GM21528 (cell line): ENCODE results near the gene MAP1A.

Source experiments
- ATAC-seq: cut with Tn5 transposase; IDR thresholded peaks from one replicate; pipeline ENCODE4 v1.9.1; 2021; ENCODE audit warnings: mild to moderate bottlenecking, moderate library complexity; ENCODE audit not compliant: unreplicated experiment, low FRiP score

MAP1A gene

DNA sequence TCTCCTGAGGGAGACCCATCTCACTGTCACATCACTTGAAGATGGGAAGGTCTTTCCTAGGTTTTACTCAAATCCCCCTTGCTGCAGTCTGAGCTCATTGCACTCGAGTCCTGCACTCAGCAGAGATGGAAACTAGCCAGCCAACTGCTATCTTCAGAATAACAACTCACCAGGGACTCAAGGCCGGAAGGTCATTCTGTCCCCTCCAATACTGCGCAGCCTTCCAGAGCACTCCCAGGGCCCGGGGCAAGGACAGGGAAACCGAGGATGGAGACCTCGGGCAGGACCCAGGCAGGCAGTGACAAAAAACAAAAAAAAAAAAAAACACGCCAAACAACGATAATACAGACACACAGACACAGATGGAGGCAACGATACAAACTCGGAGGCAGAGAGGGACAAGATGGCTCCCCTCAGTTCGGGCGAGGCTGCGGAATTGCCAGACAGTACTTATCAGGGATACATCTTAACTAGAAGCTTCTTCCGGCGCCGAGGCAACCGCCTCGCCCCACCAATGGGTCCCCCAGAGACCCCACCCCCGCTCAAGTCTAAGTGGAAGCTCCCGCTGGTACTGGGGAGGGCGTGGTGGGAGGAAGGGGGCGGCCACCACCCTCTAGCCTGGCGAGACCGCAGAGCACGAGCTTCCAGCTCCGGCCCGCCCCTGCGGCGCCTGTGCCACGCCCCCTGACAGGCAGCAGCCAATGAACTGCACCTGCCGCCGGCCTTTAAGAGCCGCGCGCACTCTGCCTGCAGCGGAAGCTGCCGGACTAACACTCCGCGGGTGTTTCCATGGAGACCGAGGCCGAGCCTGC lies 7.0 kb upstream of the MAP1A start:
- ATAC-seq = peak; percentile 97

DNA sequence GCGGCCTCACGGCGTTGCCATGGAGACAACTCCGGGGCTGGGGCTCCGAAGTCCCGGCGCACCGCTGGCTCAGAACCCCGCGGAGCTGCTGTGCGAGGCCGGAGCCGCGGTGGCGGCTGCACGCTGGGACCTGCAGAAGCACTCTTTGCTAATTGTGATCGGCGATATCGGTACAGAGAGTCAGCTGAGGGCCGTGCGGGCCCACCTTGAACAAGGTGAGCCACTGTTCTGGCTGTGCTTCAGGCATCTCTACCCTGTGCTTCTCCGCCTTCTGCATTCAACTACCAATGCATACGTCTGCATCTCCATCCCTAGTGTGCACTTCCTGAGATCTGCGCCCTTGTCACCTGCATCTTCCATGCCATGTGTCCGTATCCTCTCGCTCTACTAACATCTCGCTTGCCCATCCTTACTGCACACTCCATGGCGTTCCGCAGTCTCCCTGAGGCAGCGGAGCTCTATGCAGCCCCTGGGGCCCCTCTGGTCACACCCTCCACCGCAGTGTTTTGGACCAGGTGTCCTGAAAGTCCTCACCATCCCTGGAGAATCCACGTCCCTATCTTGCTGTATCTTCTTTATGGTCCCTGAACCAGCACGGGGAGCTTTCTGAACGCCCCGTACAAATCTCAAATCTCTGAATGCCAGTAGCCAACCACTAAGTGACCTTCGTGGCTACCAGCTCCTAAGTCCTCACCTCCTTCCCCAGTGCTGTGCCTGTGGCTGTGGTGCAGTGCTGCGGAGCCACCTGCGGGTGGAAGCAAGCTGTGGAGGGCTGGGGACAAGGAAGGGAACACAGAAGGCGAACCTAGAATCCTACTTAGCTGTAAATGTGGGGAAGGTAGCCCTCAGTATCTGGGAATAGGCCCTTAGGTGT lies 6.2 kb upstream of the MAP1A start:
- no peak for ATAC-seq

DNA sequence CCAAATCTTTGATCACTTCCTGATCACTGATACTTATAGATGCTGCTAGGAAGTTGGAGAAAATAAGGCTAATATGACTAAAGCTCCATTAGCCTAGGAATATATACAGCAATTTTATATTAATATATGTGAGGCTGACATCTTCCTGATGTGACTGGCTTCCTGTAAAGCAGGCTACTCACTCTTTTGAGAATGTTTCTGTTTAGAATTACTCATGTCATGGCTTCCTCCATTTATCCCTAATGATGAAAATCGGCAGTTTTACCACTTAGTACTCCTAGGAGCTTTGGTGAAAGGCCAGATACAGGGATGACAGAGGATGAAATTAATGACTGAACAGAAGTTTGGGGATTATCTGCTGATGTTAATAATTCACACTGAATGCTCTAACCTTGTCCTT lies 3.9 kb upstream of the MAP1A start:
- no peak for ATAC-seq

DNA sequence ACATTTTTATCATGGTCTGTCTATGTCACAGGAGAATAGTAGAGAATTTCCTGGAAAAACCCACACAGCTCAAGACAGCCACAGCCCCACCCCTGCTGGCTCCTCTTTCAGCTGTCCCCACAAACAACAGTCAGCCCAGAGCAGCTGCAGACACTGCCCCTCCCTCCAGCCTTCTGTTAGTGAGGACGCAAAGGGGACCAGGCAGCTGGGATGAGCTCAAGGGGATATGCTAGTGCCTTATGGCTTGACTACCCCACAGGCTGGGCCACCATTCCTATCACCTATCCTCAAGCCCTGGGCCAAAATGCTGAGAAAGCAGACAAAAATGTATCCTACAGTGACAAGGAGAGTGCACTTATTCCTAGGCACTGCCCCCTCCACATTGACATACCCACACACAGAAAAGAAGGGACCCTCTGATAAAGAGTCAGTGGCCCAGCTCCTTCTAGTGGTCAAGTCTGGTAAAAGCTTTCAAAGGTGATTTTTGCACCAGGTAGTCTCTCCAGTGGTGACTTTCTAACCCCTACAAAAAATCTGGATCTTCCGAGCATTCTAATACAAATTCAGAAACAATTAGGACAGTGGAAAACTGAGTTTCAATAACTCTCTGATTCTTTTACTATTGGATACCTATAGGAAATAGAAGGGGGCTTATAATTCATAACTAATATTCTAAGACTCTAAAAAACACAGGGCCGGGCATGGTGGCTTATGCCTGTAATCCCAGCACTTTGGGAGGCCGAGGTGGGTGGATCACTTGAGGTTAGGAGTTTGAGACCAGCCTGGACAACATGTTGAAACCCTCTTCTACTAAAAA lies 3.0 kb upstream of the MAP1A start:
- ATAC-seq = no peak

DNA sequence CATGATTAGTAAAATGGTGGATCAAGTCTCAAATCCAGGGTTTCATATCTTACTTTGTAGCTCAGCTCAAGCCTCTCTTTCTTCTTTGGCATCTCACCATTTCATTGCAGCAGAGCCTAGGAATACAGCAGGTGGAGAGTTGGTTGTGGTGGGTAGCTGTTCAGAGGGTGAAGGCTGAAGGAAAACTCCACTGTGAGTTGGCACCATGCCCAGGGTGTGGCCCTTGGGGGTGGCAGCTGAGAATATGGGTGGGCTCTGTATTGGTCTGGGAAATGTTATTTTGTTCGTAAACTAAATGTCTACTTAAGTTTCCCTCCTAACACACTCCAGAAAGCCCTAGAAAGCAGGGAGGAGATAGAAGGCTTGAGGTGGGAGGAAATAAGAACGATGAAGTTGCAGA lies 1.7 kb upstream of the MAP1A start:
- no peak for ATAC-seq

DNA sequence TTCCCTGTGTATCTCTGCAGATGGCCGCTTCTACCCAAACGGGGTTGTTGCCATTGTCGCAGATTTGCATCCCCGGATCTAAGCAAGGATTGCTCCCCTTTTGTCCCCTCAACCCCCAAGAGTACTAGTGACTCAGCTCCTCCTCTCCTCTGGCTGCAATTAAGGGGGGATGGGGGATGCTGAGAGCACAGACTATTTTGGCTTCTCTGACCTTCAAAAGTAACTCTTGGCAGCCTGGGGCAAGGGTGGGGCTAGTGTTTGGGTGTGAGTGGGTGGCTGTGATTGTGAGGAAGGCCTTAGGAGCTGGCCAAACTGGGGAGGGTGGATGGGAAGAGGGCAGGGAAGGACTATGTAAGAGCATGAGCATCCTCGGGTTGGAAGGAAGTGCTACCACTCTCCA lies 1.2 kb upstream of the MAP1A start:
- ATAC-seq = no peak

DNA sequence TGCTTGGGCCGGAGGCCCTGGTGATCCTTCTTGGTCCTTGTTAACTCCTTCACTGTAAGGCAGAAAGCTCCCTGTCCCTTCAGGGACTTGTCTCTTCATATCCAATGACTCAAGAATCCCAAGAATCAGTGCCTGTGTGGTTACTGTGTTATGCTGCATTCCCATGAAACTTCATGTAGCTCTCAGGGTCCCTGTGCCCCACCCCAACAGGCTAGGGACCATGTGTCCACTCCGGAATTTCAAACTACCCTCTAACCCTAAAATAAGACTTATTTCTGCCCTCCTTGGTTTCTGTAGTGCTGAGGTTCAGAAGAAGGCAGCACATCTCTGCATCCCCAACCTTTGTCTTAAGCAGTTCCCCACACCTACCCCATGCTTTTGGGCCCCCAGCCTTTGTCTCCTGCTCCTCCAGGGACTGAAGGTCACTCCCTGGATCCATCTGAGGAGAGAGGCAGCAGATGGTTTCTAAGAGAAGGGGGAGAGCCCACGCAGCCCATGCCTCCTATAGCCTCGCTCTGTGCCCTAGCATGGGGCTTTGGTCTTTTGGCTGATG lies 531 bp upstream of the MAP1A start:
- ATAC-seq = no peak

DNA sequence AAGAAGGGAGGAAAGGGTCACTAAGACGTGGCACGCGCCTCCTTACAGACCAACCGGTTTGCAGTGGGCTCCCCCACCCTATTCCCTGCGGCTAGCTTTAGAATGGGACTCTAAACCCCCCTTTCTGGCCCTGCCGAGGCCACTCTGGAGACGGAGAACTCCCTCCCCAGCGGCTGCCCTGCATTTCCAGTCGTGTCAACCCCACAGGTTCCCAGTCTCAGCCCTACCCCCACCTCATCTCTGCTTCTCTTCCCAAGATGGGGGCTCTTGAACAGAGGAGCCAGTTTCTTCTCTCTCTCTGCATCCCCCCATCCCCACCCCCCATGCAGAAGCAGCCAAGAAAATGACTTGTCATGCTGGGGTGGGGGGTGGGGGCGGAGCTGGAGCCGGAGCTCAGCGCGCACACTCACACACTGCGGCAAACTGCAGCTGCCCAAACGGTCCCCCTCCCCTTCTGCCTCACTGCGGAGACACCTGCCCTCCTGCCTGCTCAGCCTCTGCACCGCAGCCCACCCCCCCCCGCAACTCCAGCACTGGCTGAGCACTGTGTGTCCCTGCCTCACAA lies 871 bp downstream of the MAP1A start:
- no peak for ATAC-seq

DNA sequence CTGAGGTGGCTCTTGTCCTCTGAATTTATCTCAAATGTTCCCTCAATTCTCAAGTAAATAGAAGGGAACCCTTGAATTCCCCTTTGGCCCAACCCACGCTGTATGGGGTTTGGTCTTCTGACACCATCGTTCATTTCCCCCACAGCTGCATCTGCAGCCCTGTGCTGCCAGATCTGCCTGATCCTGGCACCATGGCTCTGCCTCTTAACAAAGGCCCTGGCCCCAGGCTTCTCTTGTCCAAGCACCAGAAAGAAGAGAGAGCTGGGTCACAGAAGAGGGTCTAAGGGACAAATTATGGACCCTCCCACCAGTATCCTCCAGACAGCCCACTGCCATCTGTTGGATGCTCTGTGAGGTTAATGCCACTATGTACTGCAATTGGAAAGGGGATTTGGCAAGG lies 1.8 kb downstream of the MAP1A start:
- no peak for ATAC-seq

DNA sequence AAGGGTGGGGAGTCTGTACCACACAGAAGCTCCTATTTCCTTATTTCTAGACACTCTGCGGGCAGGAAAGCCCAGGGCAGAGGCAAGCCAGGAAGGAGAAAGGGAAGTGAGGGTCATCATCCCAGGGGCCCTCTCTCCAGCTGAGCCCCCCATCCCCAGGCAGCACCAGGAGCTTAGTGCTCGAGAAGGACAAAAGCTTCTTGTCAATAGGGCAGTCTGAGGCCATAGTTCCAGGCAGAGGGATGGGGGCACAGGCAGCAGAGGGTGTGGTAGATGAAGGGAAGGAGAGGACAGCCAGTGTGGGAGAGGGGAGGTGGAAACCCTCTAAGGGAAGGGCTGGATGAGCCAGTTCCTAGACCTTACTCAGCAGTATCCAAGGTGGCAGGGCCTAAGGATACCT lies 2.7 kb downstream of the MAP1A start:
- no peak for ATAC-seq

DNA sequence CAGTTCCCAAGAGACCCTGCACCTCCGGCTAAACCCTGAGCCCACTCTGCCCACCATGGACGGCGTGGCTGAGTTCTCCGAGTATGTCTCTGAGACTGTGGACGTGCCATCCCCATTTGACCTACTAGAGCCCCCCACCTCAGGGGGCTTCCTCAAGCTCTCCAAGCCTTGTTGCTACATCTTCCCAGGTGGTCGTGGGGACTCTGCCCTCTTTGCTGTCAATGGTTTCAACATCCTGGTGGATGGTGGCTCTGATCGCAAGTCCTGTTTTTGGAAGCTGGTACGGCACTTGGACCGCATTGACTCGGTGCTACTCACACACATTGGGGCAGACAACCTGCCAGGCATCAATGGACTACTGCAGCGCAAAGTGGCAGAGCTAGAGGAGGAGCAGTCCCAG lies 4.0 kb downstream of the MAP1A start:
- ATAC-seq = no peak

DNA sequence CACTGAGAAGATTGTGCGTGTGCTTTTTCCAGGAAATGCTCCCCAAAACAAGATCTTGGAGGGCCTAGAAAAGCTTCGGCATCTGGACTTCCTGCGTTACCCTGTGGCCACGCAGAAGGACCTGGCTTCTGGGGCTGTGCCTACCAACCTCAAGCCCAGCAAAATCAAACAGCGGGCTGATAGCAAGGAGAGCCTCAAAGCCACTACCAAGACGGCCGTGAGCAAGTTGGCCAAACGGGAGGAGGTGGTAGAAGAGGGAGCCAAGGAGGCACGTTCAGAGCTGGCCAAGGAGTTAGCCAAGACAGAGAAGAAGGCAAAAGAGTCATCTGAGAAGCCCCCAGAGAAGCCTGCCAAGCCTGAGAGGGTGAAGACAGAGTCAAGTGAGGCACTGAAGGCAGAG lies 4.8 kb downstream of the MAP1A start:
- no peak for ATAC-seq

DNA sequence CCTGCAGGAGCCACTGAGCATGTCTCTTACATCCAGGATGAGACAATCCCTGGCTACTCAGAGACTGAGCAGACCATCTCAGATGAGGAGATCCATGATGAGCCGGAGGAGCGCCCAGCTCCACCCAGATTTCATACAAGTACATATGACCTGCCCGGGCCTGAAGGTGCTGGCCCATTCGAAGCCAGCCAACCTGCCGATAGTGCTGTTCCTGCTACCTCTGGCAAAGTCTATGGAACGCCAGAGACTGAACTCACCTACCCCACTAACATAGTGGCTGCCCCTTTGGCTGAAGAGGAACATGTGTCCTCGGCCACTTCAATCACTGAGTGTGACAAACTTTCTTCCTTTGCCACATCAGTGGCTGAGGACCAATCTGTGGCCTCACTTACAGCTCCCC lies 6.2 kb downstream of the MAP1A start:
- ATAC-seq = no peak

DNA sequence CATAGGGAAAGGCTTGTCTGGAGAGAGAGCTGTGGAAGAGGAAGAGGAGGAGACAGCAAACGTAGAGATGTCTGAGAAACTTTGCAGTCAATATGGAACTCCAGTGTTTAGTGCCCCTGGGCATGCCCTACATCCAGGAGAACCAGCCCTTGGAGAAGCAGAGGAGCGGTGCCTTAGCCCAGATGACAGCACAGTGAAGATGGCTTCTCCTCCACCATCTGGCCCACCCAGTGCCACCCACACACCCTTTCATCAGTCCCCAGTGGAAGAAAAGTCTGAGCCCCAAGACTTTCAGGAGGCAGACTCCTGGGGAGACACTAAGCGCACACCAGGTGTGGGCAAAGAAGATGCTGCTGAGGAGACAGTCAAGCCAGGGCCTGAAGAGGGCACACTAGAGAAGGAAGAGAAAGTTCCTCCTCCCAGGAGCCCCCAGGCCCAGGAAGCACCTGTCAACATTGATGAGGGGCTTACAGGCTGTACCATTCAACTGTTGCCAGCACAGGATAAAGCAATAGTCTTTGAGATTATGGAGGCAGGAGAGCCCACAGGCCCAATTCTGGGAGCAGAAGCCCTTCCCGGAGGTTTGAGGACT lies 6.9 kb downstream of the MAP1A start:
- ATAC-seq = no peak

DNA sequence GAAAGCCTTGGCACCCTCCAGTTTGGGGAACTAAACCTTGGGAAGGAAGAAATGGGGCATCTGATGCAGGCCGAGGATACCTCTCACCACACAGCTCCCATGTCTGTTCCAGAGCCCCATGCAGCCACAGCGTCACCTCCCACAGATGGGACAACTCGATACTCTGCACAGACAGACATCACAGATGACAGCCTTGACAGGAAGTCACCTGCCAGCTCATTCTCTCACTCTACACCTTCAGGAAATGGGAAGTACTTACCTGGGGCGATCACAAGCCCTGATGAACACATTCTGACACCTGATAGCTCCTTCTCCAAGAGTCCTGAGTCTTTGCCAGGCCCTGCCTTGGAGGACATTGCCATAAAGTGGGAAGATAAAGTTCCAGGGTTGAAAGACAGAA lies 7.7 kb downstream of the MAP1A start:
- ATAC-seq = no peak

DNA sequence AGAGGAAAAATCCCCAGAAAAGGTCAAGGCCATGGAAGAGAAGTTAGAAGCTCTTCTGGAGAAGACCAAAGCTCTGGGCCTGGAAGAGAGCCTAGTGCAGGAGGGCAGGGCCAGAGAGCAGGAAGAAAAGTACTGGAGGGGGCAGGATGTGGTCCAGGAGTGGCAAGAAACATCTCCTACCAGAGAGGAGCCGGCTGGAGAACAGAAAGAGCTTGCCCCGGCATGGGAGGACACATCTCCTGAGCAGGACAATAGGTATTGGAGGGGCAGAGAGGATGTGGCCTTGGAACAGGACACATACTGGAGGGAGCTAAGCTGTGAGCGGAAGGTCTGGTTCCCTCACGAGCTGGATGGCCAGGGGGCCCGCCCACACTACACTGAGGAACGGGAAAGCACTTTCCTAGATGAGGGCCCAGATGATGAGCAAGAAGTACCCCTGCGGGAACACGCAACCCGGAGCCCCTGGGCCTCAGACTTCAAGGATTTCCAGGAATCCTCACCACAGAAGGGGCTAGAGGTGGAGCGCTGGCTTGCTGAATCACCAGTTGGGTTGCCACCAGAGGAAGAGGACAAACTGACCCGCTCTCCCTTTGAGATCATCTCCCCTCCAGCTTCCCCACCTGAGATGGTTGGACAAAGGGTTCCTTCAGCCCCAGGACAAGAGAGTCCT lies 9.0 kb downstream of the MAP1A start:
- ATAC-seq = no peak

DNA sequence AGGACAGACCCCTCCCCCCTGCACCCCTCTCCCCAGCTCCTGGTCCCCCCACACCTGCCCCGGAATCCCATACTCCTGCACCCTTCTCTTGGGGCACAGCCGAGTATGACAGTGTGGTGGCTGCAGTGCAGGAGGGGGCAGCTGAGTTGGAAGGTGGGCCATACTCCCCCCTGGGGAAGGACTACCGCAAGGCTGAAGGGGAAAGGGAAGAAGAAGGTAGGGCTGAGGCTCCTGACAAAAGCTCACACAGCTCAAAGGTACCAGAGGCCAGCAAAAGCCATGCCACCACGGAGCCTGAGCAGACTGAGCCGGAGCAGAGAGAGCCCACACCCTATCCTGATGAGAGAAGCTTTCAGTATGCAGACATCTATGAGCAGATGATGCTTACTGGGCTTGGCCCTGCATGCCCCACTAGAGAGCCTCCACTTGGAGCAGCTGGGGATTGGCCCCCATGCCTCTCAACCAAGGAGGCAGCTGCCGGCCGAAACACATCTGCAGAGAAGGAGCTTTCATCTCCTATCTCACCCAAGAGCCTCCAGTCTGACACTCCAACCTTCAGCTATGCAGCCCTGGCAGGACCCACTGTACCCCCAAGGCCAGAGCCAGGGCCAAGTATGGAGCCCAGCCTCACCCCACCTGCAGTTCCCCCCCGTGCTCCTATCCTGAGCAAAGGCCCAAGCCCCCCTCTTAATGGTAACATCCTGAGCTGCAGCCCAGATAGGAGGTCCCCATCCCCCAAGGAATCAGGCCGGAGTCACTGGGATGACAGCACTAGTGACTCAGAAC lies 9.8 kb downstream of the MAP1A start:
- no peak for ATAC-seq

DNA sequence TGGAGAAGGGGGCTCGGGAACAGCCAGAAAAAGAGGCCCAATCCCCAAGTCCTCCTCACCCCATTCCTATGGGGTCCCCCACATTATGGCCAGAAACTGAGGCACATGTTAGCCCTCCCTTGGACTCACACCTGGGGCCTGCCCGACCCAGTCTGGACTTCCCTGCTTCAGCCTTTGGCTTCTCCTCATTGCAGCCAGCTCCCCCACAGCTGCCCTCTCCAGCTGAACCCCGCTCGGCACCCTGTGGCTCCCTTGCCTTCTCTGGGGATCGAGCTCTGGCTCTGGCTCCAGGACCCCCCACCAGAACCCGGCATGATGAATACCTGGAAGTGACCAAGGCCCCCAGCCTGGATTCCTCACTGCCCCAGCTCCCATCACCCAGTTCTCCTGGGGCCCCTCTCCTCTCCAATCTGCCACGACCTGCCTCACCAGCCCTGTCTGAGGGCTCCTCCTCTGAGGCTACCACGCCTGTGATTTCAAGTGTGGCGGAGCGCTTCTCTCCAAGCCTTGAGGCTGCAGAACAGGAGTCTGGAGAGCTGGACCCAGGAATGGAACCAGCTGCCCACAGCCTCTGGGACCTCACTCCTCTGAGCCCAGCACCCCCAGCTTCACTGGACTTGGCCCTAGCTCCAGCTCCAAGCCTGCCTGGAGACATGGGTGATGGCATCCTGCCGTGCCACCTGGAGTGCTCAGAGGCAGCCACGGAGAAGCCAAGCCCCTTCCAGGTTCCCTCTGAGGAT lies 10.6 kb downstream of the MAP1A start:
- no peak for ATAC-seq
